ENCODE results near the gene SPATA31C1.

The SPATA31C1 gene

DNA sequence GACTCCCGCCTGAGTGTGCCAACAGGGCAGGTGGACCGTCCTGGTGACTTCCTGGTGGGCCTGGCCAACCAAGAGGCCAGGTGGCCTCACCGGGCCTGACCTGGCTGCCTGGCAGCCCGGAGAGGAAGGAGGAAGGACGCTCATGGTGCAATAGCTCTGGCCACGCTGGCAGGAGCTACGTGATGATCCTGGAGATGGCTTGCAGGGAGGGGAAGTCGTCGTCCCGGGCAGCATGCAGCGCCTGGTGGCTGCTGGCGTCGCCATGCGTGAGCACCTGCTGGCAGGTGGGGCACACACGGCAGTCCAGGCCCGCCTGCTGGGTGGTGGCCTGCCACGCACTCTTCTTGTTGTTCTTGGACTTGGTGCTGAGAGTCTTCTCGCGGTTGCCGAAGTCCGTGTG lies 26.3 kb downstream of the SPATA31C1 start:
- DNase-seq = no peak

DNA sequence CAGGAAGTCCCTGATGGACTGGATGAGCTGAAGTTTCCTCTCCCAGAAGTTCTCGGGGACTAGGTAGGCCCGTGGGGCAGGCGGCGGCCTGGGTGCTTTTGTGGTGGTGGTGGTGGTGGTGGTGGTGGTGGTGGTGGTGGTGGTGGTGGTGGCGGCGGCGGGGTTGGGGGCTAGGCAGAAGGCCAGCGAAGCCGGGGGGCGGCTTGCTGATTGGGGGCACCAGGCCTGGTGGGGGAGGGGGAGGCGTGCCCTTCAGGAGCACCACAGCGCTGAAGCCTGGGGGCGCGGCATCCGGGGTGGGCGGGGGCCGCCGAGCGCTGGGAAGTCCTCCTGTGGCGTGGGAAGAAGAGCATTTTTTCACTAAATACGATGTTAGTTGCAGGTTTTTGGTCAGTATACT lies 26.9 kb downstream of the SPATA31C1 start:
- no peak for DNase-seq

DNA sequence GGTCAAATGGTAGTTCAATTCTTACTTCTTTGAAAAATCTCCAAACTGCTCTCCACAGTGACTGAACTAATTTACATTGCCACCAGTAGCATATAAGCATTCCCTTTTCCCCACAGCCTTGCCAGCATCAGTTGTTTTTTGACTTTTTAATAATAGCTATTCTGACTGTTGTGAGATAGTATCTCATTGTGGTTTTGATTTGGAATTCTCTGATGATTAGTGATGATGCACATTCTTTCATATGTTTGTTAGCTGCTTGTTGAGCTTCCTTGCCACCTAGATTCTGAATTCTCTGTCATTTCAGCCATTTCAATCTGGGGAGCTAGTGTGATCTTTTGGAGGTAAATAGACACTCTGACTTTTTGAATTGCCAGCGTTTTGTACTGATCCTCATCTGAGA lies 32.5 kb downstream of the SPATA31C1 start:
- DNase-seq = no peak

DNA sequence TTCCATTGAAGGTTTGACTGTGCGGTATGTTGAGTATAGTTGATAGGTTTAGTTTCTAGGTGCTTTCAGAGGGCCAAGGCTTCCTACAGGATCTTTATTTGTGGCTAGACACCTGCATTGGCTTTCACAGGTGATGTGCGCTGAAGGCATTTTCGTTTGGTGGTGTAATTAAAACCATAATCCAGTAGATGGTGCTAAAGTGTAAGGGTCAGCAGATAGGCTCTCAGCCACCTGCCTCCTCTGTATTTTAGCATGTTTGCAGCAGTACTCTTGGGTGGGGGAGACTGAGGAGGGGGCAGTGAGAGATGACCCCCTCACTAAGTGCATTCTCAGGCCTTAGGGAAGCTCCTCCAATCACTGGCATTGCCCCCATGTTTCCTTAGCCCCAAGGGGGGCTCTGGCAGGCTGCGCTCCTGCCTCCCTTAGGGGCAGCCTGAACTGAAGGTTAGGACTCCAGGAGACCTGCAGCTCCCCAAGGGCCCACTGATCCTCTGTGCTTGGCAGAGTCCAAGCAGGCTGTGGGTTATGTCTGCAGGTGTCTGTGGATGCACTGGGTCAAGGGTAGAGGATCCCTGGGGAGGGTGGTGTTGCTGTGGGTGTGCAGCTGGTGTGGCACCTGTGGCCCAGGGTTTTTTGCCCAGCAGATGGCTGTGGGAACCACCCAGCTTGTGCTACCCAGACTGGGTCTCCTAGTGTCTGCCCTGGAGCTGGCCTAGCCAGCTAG lies 33.2 kb downstream of the SPATA31C1 start:
- DNase-seq = no peak

DNA sequence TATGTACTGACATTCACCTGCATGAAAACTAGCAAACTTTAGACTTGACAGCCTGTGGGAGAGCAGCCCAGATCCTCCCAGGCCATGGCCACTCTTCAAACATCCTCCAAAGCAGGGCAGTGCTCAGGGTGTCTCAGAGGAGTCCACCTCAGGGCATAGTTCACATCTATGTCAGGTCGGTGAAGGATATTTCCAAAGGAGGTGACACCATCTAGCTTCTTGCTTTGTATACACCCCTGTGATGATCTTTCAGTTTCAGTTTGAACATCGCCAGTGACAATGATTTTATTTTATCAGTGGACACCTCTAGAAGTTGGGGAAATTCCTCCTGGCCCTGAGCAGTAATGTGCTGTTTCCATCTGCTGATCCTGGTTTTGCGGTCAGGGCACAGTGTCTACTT lies 36.5 kb downstream of the SPATA31C1 start:
- DNase-seq = no peak

GRCh38 chr9:87957839-87958238 lies 40.1 kb downstream of the SPATA31C1 start:
- DNase-seq = no peak

DNA sequence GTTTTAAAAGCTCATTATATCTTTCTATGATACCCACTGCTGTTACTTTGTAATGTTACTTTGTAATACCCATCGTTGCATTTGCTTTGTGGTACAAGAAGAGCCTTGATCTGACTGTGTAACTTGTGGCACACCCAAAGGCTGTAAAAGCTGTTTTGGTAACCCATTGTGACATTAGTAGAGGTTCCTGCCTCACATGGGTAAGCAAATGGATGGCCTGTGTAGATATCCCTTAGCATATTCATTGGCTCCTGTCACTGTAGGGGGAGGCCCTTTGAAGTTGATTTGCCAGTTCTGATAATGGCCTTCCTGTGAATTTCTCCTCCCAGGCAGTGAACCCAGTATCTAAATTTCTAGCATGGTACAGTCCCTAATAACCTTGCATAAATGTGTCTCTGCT lies 40.8 kb downstream of the SPATA31C1 start:
- no peak for DNase-seq

GRCh38 chr9:87959916-87960581 lies 42.3 kb downstream of the SPATA31C1 start:
- DNase-seq = no peak

DNA sequence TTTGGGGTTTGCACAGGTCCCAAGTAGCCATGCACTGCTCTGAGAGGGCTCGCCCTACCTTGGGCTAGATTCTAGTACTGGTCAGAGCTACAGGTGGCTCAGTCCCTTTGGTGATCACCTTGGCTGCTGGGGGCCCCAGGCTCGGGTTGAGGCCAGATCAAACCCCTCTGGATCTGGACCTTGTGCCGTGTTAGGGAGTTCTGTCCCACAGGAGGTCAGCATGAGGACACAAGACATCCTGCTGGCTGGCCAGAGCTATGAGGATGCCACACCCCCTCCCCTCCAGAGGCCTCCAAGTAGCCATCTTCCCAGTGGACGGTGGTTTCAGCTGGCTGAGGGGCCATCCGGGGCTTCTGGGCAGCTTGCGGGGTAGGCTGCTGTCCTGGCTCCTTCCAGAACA lies 46.0 kb downstream of the SPATA31C1 start:
- no peak for DNase-seq

- no peak for DNase-seq
Measured at GRCh38 chr9:87964826-87965225, 47.1 kb downstream of the SPATA31C1 start.

GRCh38 chr9:87968155-87968554 lies 50.4 kb downstream of the SPATA31C1 start:
- DNase-seq = no peak

GRCh38 chr9:87970602-87971001 lies 52.8 kb downstream of the SPATA31C1 start:
- no peak for DNase-seq

DNA sequence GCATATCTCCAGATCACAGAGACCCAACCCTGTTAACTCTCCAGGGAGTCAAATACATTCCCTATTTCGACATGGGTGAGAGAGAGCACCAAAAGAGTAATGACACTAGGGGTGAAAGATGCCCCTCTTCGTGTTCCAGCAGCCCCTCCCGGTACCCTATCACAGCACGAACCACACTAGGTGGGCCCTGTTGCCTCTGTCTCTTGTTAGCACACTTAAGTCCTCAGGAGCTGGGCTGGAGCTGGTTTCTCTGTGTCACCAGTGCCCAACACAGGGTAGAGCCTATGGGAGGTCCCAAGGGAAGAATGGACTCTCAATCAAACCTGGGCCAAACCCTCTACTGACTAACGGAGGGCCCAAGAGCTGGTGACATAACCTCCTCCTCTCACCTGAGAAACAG lies 55.4 kb downstream of the SPATA31C1 start:
- DNase-seq = no peak

Measured in NCI-H146 (cell line).